Colonic mucosa (tissue), 4 donors: ENCODE data around the gene DRAXIN. TPM values are rescaled to one million over a fixed set of nuclear protein-coding genes. Genes with fewer than 3 reads are reported as not detected.

ENCODE experiments used
- DNase-seq: peaks from one replicate; pipeline ENCODE4 v3.0.0-alpha.2; 2020
- H3K27ac ChIP-seq: fragments of 200-600 bp; one replicate; pipeline ENCODE4 v1.8.0; 2021
- H3K27me3 ChIP-seq: fragments of 200-600 bp; one replicate; pipeline ENCODE4 v1.8.0; 2021
- H3K36me3 ChIP-seq: fragments of 200-600 bp; one replicate; pipeline ENCODE4 v1.8.0; 2021
- H3K4me1 ChIP-seq: fragments of 200-600 bp; one replicate; pipeline ENCODE4 v1.8.0; 2021; ENCODE audit warnings: mild to moderate bottlenecking
- H3K4me3 ChIP-seq: fragments of 200-600 bp; one replicate; pipeline ENCODE4 v1.8.0; 2021
- H3K9ac ChIP-seq, 2 donors: one replicate each; pipeline ENCODE4 v1.7.0; 2013; ENCODE audit warnings: control low read depth in 2 of 2, low read depth in 2 of 2, low read length in 2 of 2
- H3K9me3 ChIP-seq: fragments of 200-600 bp; one replicate; pipeline ENCODE4 v1.8.0; 2021
- CTCF ChIP-seq: fragments of 200-600 bp; IDR thresholded peaks from one replicate; pipeline ENCODE4 v1.8.0; 2022; ENCODE audit warnings: antibody characterized with exemption, mild to moderate bottlenecking
- intact Hi-C: fragments of 100-400 bp; cut with DNase I; formaldehyde crosslinking; loops from one replicate; pipeline ENCODE4 v1.14.1; 2022
- total RNA-seq, 2 donors: library from RNA; stranded (reverse); fragmentation: NEBNext Ultra II Directional in 1 of 2; extraction: Animal tissue kit (Norgen Biotek cat#: 25700) in 1 of 2; gene quantifications; one replicate each; pipeline ENCODE4 v1.2.1, GENCODE V29; 2021
- donor health status: healthy.
- donor health status: DM: no; HTN: no; CAD: no.
- donor health status: DM: no; HTN: no; CAD: no.

DRAXIN gene
- total RNA-seq, 2 donors from 2014 or later = 0.05 TPM

- Histone ChIP-seq H3K9ac (no peak within 1 kb of the TSS), H3K4me3 (no peak within 1 kb of the TSS), H3K9me3 (no peaks in the 10 kb centered on the region), H3K36me3 (no peaks in the 10 kb centered on the region), H3K4me1 (no peaks in the 10 kb centered on the region), H3K27ac (no peak within 1 kb of the TSS), H3K27me3 (no peaks in the 10 kb centered on the region)
- intact Hi-C loops = no loop called here
- TF ChIP-seq CTCF = no peak
- no peak for DNase-seq
Measured at GRCh38 chr1:11761988-11762406, 70.5 kb downstream of the DRAXIN start, which contains the start of gene C1orf167. C1orf167 (plus strand) TSS chr1:11762193; CDS start chr1:11764401, 2,208 bp downstream.

GRCh38 chr1:11764115-11764514 is 72.6 kb downstream of the DRAXIN start:
- no peaks in the 10 kb centered on the region for H3K4me1 ChIP-seq
- no peak for TF ChIP-seq CTCF
- no peak overlapping the region for H3K27ac ChIP-seq
- no peaks in the 10 kb centered on the region for H3K27me3 ChIP-seq
- no peak for DNase-seq
- intact Hi-C loops = no loop called here
- H3K36me3 ChIP-seq = no peaks in the 10 kb centered on the region
- no peak overlapping the region for H3K4me3 ChIP-seq
- no peak overlapping the region for H3K9ac ChIP-seq
- no peaks in the 10 kb centered on the region for H3K9me3 ChIP-seq

GRCh38 chr1:11764519-11764918 is 73.0 kb downstream of the DRAXIN start:
- TF ChIP-seq CTCF = no peak
- Histone ChIP-seq H3K27ac (no peak overlapping the region), H3K9ac (no peak overlapping the region), H3K36me3 (no peaks in the 10 kb centered on the region), H3K9me3 (no peaks in the 10 kb centered on the region), H3K27me3 (no peaks in the 10 kb centered on the region), H3K4me3 (no peak overlapping the region), H3K4me1 (no peaks in the 10 kb centered on the region)
- DNase-seq = no peak
- intact Hi-C loops = no loop called here

GRCh38 chr1:11765661-11766428 is 74.3 kb downstream of the DRAXIN start:
- Histone ChIP-seq H3K27me3 (no peaks in the 10 kb centered on the region), H3K4me1 (no peaks in the 10 kb centered on the region), H3K4me3 (no peak overlapping the region), H3K9ac (no peak overlapping the region), H3K27ac (no peak overlapping the region), H3K36me3 (no peaks in the 10 kb centered on the region), H3K9me3 (no peaks in the 10 kb centered on the region)
- DNase-seq = no peak
- no peak for TF ChIP-seq CTCF
- intact Hi-C loops = no loop called here

GRCh38 chr1:11766429-11766776 is 74.9 kb downstream of the DRAXIN start:
- Histone ChIP-seq H3K9me3 (no peaks in the 10 kb centered on the region), H3K4me1 (no peaks in the 10 kb centered on the region), H3K27ac (no peak overlapping the region), H3K4me3 (no peak overlapping the region), H3K9ac (no peak overlapping the region), H3K27me3 (no peaks in the 10 kb centered on the region), H3K36me3 (no peaks in the 10 kb centered on the region)
- no peak for TF ChIP-seq CTCF
- DNase-seq = no peak
- intact Hi-C loops = no loop called here
